H9 (cell line): ENCODE results near the gene MS4A15. TPM values are rescaled to one million over a fixed set of nuclear protein-coding genes. Genes with fewer than 3 reads are reported as not detected.

Source experiments
- DNase-seq: peaks from one replicate; pipeline ENCODE4 v3.0.0-alpha.2; 2017
- H2AFZ ChIP-seq: one replicate; pipeline ENCODE4 v1.6.1; 2013; ENCODE audit warnings: mild to moderate bottlenecking, low read length, control low read depth, moderate library complexity
- H2AK5ac ChIP-seq: 2 replicates; pipeline ENCODE4 v1.6.1; 2013; ENCODE audit warnings: low read length, control low read depth, mixed read lengths; ENCODE audit not compliant: insufficient read length
- H2BK120ac ChIP-seq: one replicate; pipeline ENCODE4 v1.6.1; 2013; ENCODE audit warnings: low read depth, mild to moderate bottlenecking, low read length, control low read depth, inconsistent platforms; ENCODE audit not compliant: poor library complexity, severe bottlenecking
- H2BK12ac ChIP-seq: 2 replicates; pipeline ENCODE4 v1.6.1; 2013; ENCODE audit warnings: low read length, control low read depth, mixed read lengths, low read depth; ENCODE audit not compliant: insufficient read length
- H2BK15ac ChIP-seq: 2 replicates; pipeline ENCODE4 v1.6.1; 2013; ENCODE audit warnings: low read depth, low read length, control low read depth
- H2BK20ac ChIP-seq: one replicate; pipeline ENCODE4 v1.6.1; 2013; ENCODE audit warnings: low read depth, mild to moderate bottlenecking, low read length, control low read depth, inconsistent platforms; ENCODE audit not compliant: poor library complexity, severe bottlenecking
- H2BK5ac ChIP-seq: 2 replicates; pipeline ENCODE4 v1.6.1; 2013; ENCODE audit warnings: low read length, control low read depth, mixed read lengths; ENCODE audit not compliant: insufficient read length
- H3K14ac ChIP-seq: 2 replicates; pipeline ENCODE4 v1.6.1; 2013; ENCODE audit warnings: low read length, control low read depth; ENCODE audit not compliant: insufficient read depth
- H3K18ac ChIP-seq: 2 replicates; pipeline ENCODE4 v1.6.1; 2013; ENCODE audit warnings: low read depth, mild to moderate bottlenecking, mixed read lengths, low read length, control low read depth; ENCODE audit not compliant: insufficient read length
- H3K23ac ChIP-seq: 2 replicates; pipeline ENCODE4 v1.6.1; 2013; ENCODE audit warnings: low read length, control low read depth, mixed read lengths, low read depth; ENCODE audit not compliant: insufficient read length
- H3K23me2 ChIP-seq: 2 replicates; pipeline ENCODE4 v1.6.1; 2013; ENCODE audit warnings: low read depth, mild to moderate bottlenecking, mixed read lengths, low read length, control low read depth; ENCODE audit not compliant: insufficient read length, poor library complexity, severe bottlenecking
- H3K27ac ChIP-seq: 2 replicates; pipeline ENCODE4 v1.5.1; 2013; ENCODE audit warnings: low read length, control low read depth, mixed read lengths, low read depth; ENCODE audit not compliant: insufficient read length
- H3K27me3 ChIP-seq: 2 replicates; pipeline ENCODE4 v1.6.1; 2013; ENCODE audit warnings: low read length, control low read depth, inconsistent platforms; ENCODE audit not compliant: insufficient read depth
- H3K4ac ChIP-seq: 2 replicates; pipeline ENCODE4 v1.6.1; 2013; ENCODE audit warnings: low read depth, mild to moderate bottlenecking, control low read depth, inconsistent platforms, low read length, moderate library complexity
- H3K4me1 ChIP-seq: 2 replicates; pipeline ENCODE4 v1.6.1; 2013; ENCODE audit warnings: low read length, control low read depth, inconsistent platforms; ENCODE audit not compliant: insufficient read depth
- H3K4me2 ChIP-seq: 2 replicates; pipeline ENCODE4 v1.6.1; 2013; ENCODE audit warnings: low read length, control low read depth, mixed read lengths; ENCODE audit not compliant: insufficient read length, insufficient read depth
- H3K56ac ChIP-seq: 2 replicates; pipeline ENCODE4 v1.6.1; 2013; ENCODE audit warnings: low read depth, mild to moderate bottlenecking, mixed read lengths, low read length, control low read depth; ENCODE audit not compliant: insufficient read length
- H3K79me1 ChIP-seq: 2 replicates; pipeline ENCODE4 v1.6.1; 2013; ENCODE audit warnings: low read depth, mild to moderate bottlenecking, moderate library complexity, low read length, control low read depth, inconsistent platforms; ENCODE audit not compliant: insufficient read depth, poor library complexity, severe bottlenecking
- H3K79me2 ChIP-seq: 2 replicates; pipeline ENCODE4 v1.6.1; 2013; ENCODE audit warnings: low read length, control low read depth, inconsistent platforms; ENCODE audit not compliant: insufficient read depth
- H3K9ac ChIP-seq: 2 replicates; pipeline ENCODE4 v1.6.1; 2013; ENCODE audit warnings: low read length, control low read depth, mixed read lengths; ENCODE audit not compliant: insufficient read length; ENCODE audit errors: extremely low read depth
- H3K9me3 ChIP-seq: one replicate; pipeline ENCODE4 v1.6.1; 2013; ENCODE audit warnings: low read depth, low read length, inconsistent platforms; ENCODE audit not compliant: control insufficient read depth
- H3T11ph ChIP-seq: one replicate; pipeline ENCODE4 v1.6.1; 2013; ENCODE audit warnings: mild to moderate bottlenecking, low read length, control low read depth, inconsistent platforms
- H4K20me1 ChIP-seq: one replicate; pipeline ENCODE4 v1.6.1; 2013; ENCODE audit not compliant: control insufficient read depth, insufficient read length, insufficient read depth
- H4K5ac ChIP-seq: 2 replicates; pipeline ENCODE4 v1.6.1; 2013; ENCODE audit warnings: low read depth, mild to moderate bottlenecking, mixed read lengths, low read length, control low read depth; ENCODE audit not compliant: insufficient read length
- H4K8ac ChIP-seq: replicated peaks from 2 replicates; pipeline ENCODE4 v1.6.1; 2013; ENCODE audit warnings: low read length, control low read depth, mixed read lengths, low read depth; ENCODE audit not compliant: insufficient read length
- H4K91ac ChIP-seq: 2 replicates; pipeline ENCODE4 v1.6.1; 2013; ENCODE audit warnings: low read depth, mild to moderate bottlenecking, moderate library complexity, mixed read lengths, low read length, control low read depth; ENCODE audit not compliant: insufficient read length
- H3K27ac Mint-ChIP-seq, 3 experiments: 2 replicates in 2 of 3; 3 replicates in 1 of 3; pipeline ENCODE4 v1.8.0; 2020 to 2021; ENCODE audit warnings: mixed read lengths in 3 of 3, mild to moderate bottlenecking in 1 of 3, moderate library complexity in 1 of 3
- H3K27me3 Mint-ChIP-seq: 2 replicates; pipeline ENCODE4 v1.8.0; 2021; ENCODE audit warnings: low read depth, mild to moderate bottlenecking, moderate library complexity, mixed read lengths
- H3K36me3 Mint-ChIP-seq, 3 experiments: 2 replicates in 2 of 3; 3 replicates in 1 of 3; pipeline ENCODE4 v1.8.0; 2020 to 2021; ENCODE audit warnings: low read depth in 3 of 3, mixed read lengths in 3 of 3; ENCODE audit not compliant: insufficient read depth in 1 of 3
- H3K4me1 Mint-ChIP-seq, 2 experiments: 2 replicates each; pipeline ENCODE4 v1.8.0; 2020; ENCODE audit warnings: mixed read lengths in 2 of 2
- H3K4me3 Mint-ChIP-seq, 2 experiments: 2 replicates in 1 of 2; 3 replicates in 1 of 2; pipeline ENCODE4 v1.8.0; 2020 to 2021; ENCODE audit warnings: mild to moderate bottlenecking in 2 of 2, mixed read lengths in 2 of 2, moderate library complexity in 1 of 2
- H3K9me3 Mint-ChIP-seq, 2 experiments: 2 replicates in 1 of 2; 3 replicates in 1 of 2; pipeline ENCODE4 v1.8.0; 2020; ENCODE audit warnings: mild to moderate bottlenecking in 2 of 2, mixed read lengths in 2 of 2, moderate library complexity in 1 of 2
- CTCF ChIP-seq: fragments of 200-600 bp; sonication (generic); conservative IDR thresholded peaks from 3 replicates; pipeline ENCODE4 v1.8.0; 2021; ENCODE audit warnings: antibody characterized with exemption, mild to moderate bottlenecking
- WGBS: extraction: QIAGEN DNeasy Blood & Tissue Kit; methylation state at CpG from one replicate; pipeline ENCODE4 v1.1.7; 2013; ENCODE audit warnings: missing lambda C conversion rate, low lambda C conversion rate, mixed read lengths; ENCODE audit not compliant: insufficient read length; ENCODE audit errors: extremely low coverage; 5-methylcytosine and 5-hydroxymethylcytosine counted together
- total RNA-seq: library from RNA; stranded (reverse); gene quantifications from 2 replicates; pipeline ENCODE4 v1.2.1, GENCODE V29; 2021

Gene MS4A15
- total RNA-seq, 1 experiment from 2014 or later = 0.11 TPM

- H3K23ac ChIP-seq = no peak overlapping the region
- Mint-ChIP-seq H3K36me3 (no peaks in the 10 kb centered on the region), H3K4me1 (no peaks in the 10 kb centered on the region; a peak in 1 of 4 replicates), H3K27me3 (peaks cover 55% of the 10 kb centered on the region), H3K27ac (no peak overlapping the region), H3K9me3 (peaks cover 4 to 5% of the 10 kb centered on the region in 2 experiments; a peak in 3 of 5 replicates), H3K4me3 (no peak overlapping the region)
- H2AFZ ChIP-seq = no peak overlapping the region
- H3K14ac ChIP-seq = no peak overlapping the region; the same call in 1 of the 2 replicates
- no peaks in the 10 kb centered on the region for H4K20me1 ChIP-seq
- H2BK15ac ChIP-seq = no peak overlapping the region
- H3T11ph ChIP-seq = no peak overlapping the region
- no peak overlapping the region for H2BK12ac ChIP-seq
- no peak overlapping the region for H3K27ac ChIP-seq
- no peak overlapping the region for H4K5ac ChIP-seq
- TF ChIP-seq CTCF = no peak
- no peak overlapping the region for H3K56ac ChIP-seq
- no peak overlapping the region for H2BK120ac ChIP-seq
- H3K79me1 ChIP-seq = no peaks in the 10 kb centered on the region
- H2BK5ac ChIP-seq = no peak overlapping the region
- no peaks in the 10 kb centered on the region for H3K23me2 ChIP-seq
- H3K4me2 ChIP-seq = no peak overlapping the region
- H3K18ac ChIP-seq = no peak overlapping the region
- no peaks in the 10 kb centered on the region for H3K79me2 ChIP-seq
- H3K9ac ChIP-seq = no peak overlapping the region
- no peak for DNase-seq
- H4K91ac ChIP-seq = peak overlapping the region; percentile 8
- no peaks in the 10 kb centered on the region for H3K27me3 ChIP-seq
- H2AK5ac ChIP-seq = no peak overlapping the region
- H4K8ac ChIP-seq = no peak overlapping the region
- no CpG with 5 or more reads among the region's 3 CpGs for WGBS
- no peak overlapping the region for H3K4ac ChIP-seq
- H3K4me1 ChIP-seq = no peaks in the 10 kb centered on the region
- H3K9me3 ChIP-seq = no peaks in the 10 kb centered on the region
- no peak overlapping the region for H2BK20ac ChIP-seq
These were observed 42.0 kb downstream of the MS4A15 start for GRCh38 chr11:60798631-60799030.
